Gastroesophageal sphincter (tissue), 3 donors: Measurements from ENCODE around the gene OCA2.

ENCODE experiments used
- EP300 ChIP-seq: sonication (generic); formaldehyde crosslinking; IDR thresholded peaks from one replicate; pipeline ENCODE4 v1.6.1; 2017; ENCODE audit warnings: antibody characterized with exemption, mild to moderate bottlenecking
- POLR2A ChIP-seq, 2 donors: fragments of 450-650 bp; IDR thresholded peaks; one replicate each; pipeline ENCODE4 v1.6.1; 2017; ENCODE audit warnings: antibody characterized with exemption in 2 of 2, mild to moderate bottlenecking in 2 of 2, moderate library complexity in 1 of 2
- TF ChIP-seq, protein P1 (sequence below), 4 experiments: fragments of 200-600 bp in 2 of 4; fragments of 450-650 bp in 2 of 4; sonication (generic) in 1 of 4; IDR thresholded peaks; one replicate each; pipeline ENCODE4 v1.5.1; 2017 to 2019; ENCODE audit warnings: antibody characterized with exemption in 4 of 4, mild to moderate bottlenecking in 2 of 4, moderate library complexity in 2 of 4

DNA sequence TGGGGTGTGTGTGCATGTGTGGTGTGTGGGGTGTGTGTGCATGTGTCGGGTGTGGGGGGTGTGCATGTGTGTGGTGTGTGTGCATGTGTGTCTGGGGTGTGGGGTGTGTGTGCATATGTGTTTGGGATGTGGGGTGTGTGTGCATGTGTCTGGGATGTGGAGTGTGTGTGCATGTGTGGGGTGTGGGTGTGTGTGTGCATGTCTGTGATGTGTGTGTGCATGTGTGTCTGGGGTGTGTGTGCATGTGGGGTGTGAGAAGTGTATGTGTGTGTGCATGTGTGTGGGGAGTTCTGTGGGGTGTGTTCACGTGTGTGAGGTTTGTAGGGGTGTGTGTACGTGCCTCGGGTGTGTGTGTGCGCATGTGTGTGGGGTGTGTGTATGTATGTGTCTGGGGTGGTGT, 6.7 kb upstream of the OCA2 start:
- TF ChIP-seq, protein P1, sequence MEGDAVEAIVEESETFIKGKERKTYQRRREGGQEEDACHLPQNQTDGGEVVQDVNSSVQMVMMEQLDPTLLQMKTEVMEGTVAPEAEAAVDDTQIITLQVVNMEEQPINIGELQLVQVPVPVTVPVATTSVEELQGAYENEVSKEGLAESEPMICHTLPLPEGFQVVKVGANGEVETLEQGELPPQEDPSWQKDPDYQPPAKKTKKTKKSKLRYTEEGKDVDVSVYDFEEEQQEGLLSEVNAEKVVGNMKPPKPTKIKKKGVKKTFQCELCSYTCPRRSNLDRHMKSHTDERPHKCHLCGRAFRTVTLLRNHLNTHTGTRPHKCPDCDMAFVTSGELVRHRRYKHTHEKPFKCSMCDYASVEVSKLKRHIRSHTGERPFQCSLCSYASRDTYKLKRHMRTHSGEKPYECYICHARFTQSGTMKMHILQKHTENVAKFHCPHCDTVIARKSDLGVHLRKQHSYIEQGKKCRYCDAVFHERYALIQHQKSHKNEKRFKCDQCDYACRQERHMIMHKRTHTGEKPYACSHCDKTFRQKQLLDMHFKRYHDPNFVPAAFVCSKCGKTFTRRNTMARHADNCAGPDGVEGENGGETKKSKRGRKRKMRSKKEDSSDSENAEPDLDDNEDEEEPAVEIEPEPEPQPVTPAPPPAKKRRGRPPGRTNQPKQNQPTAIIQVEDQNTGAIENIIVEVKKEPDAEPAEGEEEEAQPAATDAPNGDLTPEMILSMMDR (IDR thresholded peaks at IDR 0.05) = no peak
- no peak for TF ChIP-seq POLR2A (IDR thresholded peaks at IDR 0.05)
- no peak for TF ChIP-seq EP300
